T-helper 1 cell (primary cell): Measurements from ENCODE around the gene CASTOR1.
"Not testable (repeated sequence)": the region's sequence is repeated elsewhere in the genome, so short reads cannot be mapped to it uniquely, and the experiment has no call there.

Experiments used
- DNase-seq, 5 donors: peaks; one replicate each; pipeline ENCODE4 v3.0.0-alpha.2; 2012 to 2020
- total RNA-seq, 4 donors: gene quantifications; one replicate each; lab custom pipeline; 2026; lab: John Stamatoyannopoulos, UW

Gene CASTOR1
- total RNA-seq, result 1.2 to 2.6 (median 1.3) reads per million in 4 donors

GRCh38 chr22:30289141-30289979, at the start of gene CASTOR1:
CASTOR1 (minus strand) TSS chr22:30289505; CDS start chr22:30289497, 8 bp downstream.
- peak; percentile 81 to 94 (median 85) for DNase-seq

GRCh38 chr22:30338802-30339201, 49.5 kb upstream of the CASTOR1 start:
- DNase-seq, result no peak

- DNase-seq, result not testable (repeated sequence)
Observed at GRCh38 chr22:30338341-30338740, 49.0 kb upstream of the CASTOR1 start.

- no peak for DNase-seq
Observed at GRCh38 chr22:30337461-30337778, 48.1 kb upstream of the CASTOR1 start.

- no peak for DNase-seq
Observed at GRCh38 chr22:30336752-30337460, 47.6 kb upstream of the CASTOR1 start.

GRCh38 chr22:30335236-30335635, 45.9 kb upstream of the CASTOR1 start:
- no peak for DNase-seq

- DNase-seq, result no peak
Observed at GRCh38 chr22:30334646-30335045, 45.3 kb upstream of the CASTOR1 start.

GRCh38 chr22:30333707-30334087, 44.4 kb upstream of the CASTOR1 start:
- no peak for DNase-seq

GRCh38 chr22:30332994-30333706, 43.8 kb upstream of the CASTOR1 start:
- no peak for DNase-seq

- no peak for DNase-seq
Observed at GRCh38 chr22:30332551-30332950, 43.2 kb upstream of the CASTOR1 start.

- no peak for DNase-seq
Observed at GRCh38 chr22:30328466-30329049, 39.3 kb upstream of the CASTOR1 start.

GRCh38 chr22:30327864-30328345, 38.6 kb upstream of the CASTOR1 start:
- no peak for DNase-seq

- DNase-seq, result peak; percentile 91 to 98 (median 95)
Observed at GRCh38 chr22:30326706-30327362, 37.5 kb upstream of the CASTOR1 start, which contains the start of gene TBC1D10A. TBC1D10A (minus strand) TSS chr22:30326941; CDS start chr22:30326881, 60 bp downstream.

- DNase-seq, result peak in 2 of 5 donors; percentile 15 to 31
Observed at GRCh38 chr22:30326255-30326705, 37.0 kb upstream of the CASTOR1 start.

GRCh38 chr22:30325724-30326254, 36.5 kb upstream of the CASTOR1 start:
- no peak for DNase-seq

- no peak for DNase-seq
Observed at GRCh38 chr22:30325065-30325720, 35.9 kb upstream of the CASTOR1 start.

GRCh38 chr22:30324014-30324730, 34.9 kb upstream of the CASTOR1 start:
- peak in 1 of 5 donors; percentile 53 for DNase-seq

GRCh38 chr22:30323246-30323645, 33.9 kb upstream of the CASTOR1 start:
- no peak for DNase-seq

GRCh38 chr22:30321461-30321860, 32.2 kb upstream of the CASTOR1 start:
- no peak for DNase-seq

GRCh38 chr22:30320021-30320556, 30.8 kb upstream of the CASTOR1 start:
- no peak for DNase-seq
